GM23338 (cell line): ENCODE measurements around the gene DSE.

Experiments
- CTCF ChIP-seq, 2 experiments: fragments of 200-600 bp in 1 of 2; sonication (generic) in 1 of 2; conservative IDR thresholded peaks; 2 replicates each; pipeline versions ENCODE4 v1.5.1 to v1.6.1; 2016 to 2017; ENCODE audit warnings: antibody characterized with exemption in 2 of 2, low read depth in 2 of 2, mild to moderate bottlenecking in 2 of 2, moderate library complexity in 1 of 2
- EZH2 ChIP-seq: fragments of 200-600 bp; sonication (generic); IDR thresholded peaks from one replicate; pipeline ENCODE4 v1.8.0; 2017; ENCODE audit warnings: antibody characterized with exemption, mild to moderate bottlenecking, low read depth; ENCODE audit not compliant: unreplicated experiment
- EZH2phosphoT487 ChIP-seq: fragments of 200-600 bp; sonication (generic); IDR thresholded peaks from one replicate; pipeline ENCODE4 v1.8.1; 2018; ENCODE audit warnings: antibody characterized with exemption; ENCODE audit not compliant: unreplicated experiment
- POLR2AphosphoS5 ChIP-seq: IDR thresholded peaks from 2 replicates; pipeline ENCODE4 v1.6.1; 2016; ENCODE audit warnings: antibody characterized with exemption, low read depth

GRCh38 chr6:116465246-116465645, 94.5 kb downstream of the DSE start:
- no peak for TF ChIP-seq CTCF (conservative IDR thresholded peaks at IDR 0.05; ENCODE audit: low read depth in 2 of 2)
- TF ChIP-seq POLR2AphosphoS5: no peak
- TF ChIP-seq EZH2phosphoT487: no peak
- TF ChIP-seq EZH2: no peak
